ENCODE data around the gene RWDD2A. TPM values are rescaled to one million over a fixed set of nuclear protein-coding genes. Genes with fewer than 3 reads are reported as not detected.

Gene RWDD2A
- total and polyA plus RNA-seq, 2 donors from 2014 or later = 4.0 to 5.5 TPM

GRCh38 chr6:83176246-83176645 is 16.9 kb upstream of the RWDD2A start:
- TF ChIP-seq, protein P1, sequence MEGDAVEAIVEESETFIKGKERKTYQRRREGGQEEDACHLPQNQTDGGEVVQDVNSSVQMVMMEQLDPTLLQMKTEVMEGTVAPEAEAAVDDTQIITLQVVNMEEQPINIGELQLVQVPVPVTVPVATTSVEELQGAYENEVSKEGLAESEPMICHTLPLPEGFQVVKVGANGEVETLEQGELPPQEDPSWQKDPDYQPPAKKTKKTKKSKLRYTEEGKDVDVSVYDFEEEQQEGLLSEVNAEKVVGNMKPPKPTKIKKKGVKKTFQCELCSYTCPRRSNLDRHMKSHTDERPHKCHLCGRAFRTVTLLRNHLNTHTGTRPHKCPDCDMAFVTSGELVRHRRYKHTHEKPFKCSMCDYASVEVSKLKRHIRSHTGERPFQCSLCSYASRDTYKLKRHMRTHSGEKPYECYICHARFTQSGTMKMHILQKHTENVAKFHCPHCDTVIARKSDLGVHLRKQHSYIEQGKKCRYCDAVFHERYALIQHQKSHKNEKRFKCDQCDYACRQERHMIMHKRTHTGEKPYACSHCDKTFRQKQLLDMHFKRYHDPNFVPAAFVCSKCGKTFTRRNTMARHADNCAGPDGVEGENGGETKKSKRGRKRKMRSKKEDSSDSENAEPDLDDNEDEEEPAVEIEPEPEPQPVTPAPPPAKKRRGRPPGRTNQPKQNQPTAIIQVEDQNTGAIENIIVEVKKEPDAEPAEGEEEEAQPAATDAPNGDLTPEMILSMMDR (IDR thresholded peaks at IDR 0.05; ENCODE audit: borderline replicate concordance, extremely low read depth, insufficient read depth) = no peak
- peaks cover 14 to 42% (median 21%) of the 10 kb centered on the region in 3 donors for H3K36me3 ChIP-seq (ENCODE audit: control insufficient read depth in 2 of 3, insufficient read depth in 3 of 3, low read length in 3 of 3)
- FAIRE-seq = no peak

DNA sequence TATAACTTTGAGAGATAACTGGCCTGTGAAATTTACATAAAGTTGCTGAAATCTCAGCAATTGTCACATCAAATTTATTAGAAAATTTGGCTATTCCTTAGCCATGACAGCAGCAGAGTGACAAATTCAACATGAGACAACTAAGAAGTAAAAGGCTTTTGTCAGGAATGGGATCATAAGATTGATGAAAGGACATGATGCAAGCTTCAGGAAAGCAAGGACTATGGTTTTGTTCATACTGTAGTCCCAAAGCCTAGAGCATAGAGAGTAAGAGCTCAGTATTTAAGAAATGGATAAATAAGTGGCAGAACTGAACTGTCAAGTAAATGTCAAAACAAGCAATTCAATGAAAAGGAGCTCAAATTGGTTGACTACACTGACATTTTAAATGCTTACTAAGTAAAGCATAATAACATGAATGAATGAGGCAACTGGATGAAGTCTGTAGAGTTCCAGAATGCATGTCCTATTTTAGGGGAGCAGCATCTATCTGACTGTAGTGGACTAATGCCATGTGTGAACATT is 12.7 kb upstream of the RWDD2A start:
- Histone ChIP-seq H3K36me3 (ENCODE audit: control insufficient read depth in 2 of 3, insufficient read depth in 3 of 3, low read length in 3 of 3) (peaks cover 0 to 30% (median 17%) of the 10 kb centered on the region in 3 donors), H3K27ac (ENCODE audit: low read depth in 2 of 2, low read length in 2 of 2) (no peak overlapping the region), H3K9ac (ENCODE audit: low read length in 3 of 3) (no peak overlapping the region), H3K27me3 (ENCODE audit: control insufficient read depth, insufficient read depth, low read length) (no peaks in the 10 kb centered on the region), H3K4me3 (ENCODE audit: low read length in 3 of 3) (no peak overlapping the region), H3K9me3 (ENCODE audit: control insufficient read depth in 2 of 3, insufficient read depth in 1 of 3, low read length in 3 of 3) (no peaks in the 10 kb centered on the region), H3K4me1 (ENCODE audit: control insufficient read depth in 2 of 3, insufficient read depth in 2 of 3, low read depth in 1 of 3, low read length in 3 of 3) (no peaks in the 10 kb centered on the region)
- intact Hi-C loops (cut with DNase I) = no loop called here
- TF ChIP-seq, protein P1 (IDR thresholded peaks at IDR 0.05; ENCODE audit: borderline replicate concordance, extremely low read depth, insufficient read depth) = no peak
- FAIRE-seq (no peak), DNase-seq (no peak)

More at GRCh38 chr6:83176246-83176645, 16.9 kb upstream of the RWDD2A start:
- intact Hi-C loops (cut with DNase I) = no loop called here
- H3K27ac ChIP-seq (ENCODE audit: low read depth in 2 of 2, low read length in 2 of 2) = no peak overlapping the region
- H3K9ac ChIP-seq (ENCODE audit: low read length in 3 of 3) = no peak overlapping the region
- no peak overlapping the region for H3K4me3 ChIP-seq (ENCODE audit: low read length in 3 of 3)
- no peaks in the 10 kb centered on the region for H3K4me1 ChIP-seq (ENCODE audit: control insufficient read depth in 2 of 3, insufficient read depth in 2 of 3, low read depth in 1 of 3, low read length in 3 of 3)
- no peaks in the 10 kb centered on the region for H3K27me3 ChIP-seq (ENCODE audit: control insufficient read depth, insufficient read depth, low read length)
- DNase-seq = peak in 3 of 5 donors; percentile 20 to 72 (median 47)
- H3K9me3 ChIP-seq (ENCODE audit: control insufficient read depth in 2 of 3, insufficient read depth in 1 of 3, low read length in 3 of 3) = no peaks in the 10 kb centered on the region

DNA sequence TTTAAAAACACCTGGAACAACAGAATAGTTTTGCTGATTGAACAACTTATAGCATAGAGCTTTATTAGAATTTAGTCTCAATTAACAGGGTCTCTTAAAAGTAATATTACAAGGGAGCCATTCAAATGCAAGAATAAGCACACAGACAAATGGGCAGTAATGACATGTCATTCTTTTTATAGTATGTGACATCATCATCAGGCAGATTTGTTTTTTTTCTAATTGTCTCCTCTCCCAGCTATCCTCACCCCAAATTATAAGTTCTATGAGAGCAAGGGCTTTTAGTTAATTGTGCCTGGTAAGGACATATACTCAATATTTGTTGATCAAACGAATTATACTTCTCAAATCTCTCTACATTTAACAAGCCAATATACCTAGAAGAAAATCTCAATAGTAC is 11.0 kb upstream of the RWDD2A start:
- no peaks in the 10 kb centered on the region for H3K9me3 ChIP-seq (ENCODE audit: control insufficient read depth in 2 of 3, insufficient read depth in 1 of 3, low read length in 3 of 3)
- intact Hi-C loops (cut with DNase I) = no loop called here
- H3K4me1 ChIP-seq (ENCODE audit: control insufficient read depth in 2 of 3, insufficient read depth in 2 of 3, low read depth in 1 of 3, low read length in 3 of 3) = no peaks in the 10 kb centered on the region
- no peak overlapping the region for H3K9ac ChIP-seq (ENCODE audit: low read length in 3 of 3)
- DNase-seq (no peak), FAIRE-seq (peak; percentile 66)
- H3K36me3 ChIP-seq (ENCODE audit: control insufficient read depth in 2 of 3, insufficient read depth in 3 of 3, low read length in 3 of 3) = peaks cover 2 to 33% (median 19%) of the 10 kb centered on the region in 3 donors
- no peak overlapping the region for H3K27ac ChIP-seq (ENCODE audit: low read depth in 2 of 2, low read length in 2 of 2)
- H3K27me3 ChIP-seq (ENCODE audit: control insufficient read depth, insufficient read depth, low read length) = no peaks in the 10 kb centered on the region
- no peak overlapping the region for H3K4me3 ChIP-seq (ENCODE audit: low read length in 3 of 3)
- TF ChIP-seq, protein P1 (IDR thresholded peaks at IDR 0.05; ENCODE audit: borderline replicate concordance, extremely low read depth, insufficient read depth) = no peak
